GM12878 (cell line): ENCODE measurements around the gene PRUNE2. TPM values are rescaled to one million over a fixed set of nuclear protein-coding genes. Genes with fewer than 3 reads are reported as not detected.

Experiments used
- ATAC-seq: fragments of 200-7000 bp; cut with Tn5 transposase; 3 replicates; pipeline ENCODE4 v1.9.1; 2020; ENCODE audit warnings: mild to moderate bottlenecking, moderate library complexity
- BruUV-seq: library from RNA; stranded (reverse); fragments of 400-500 nt; replicated peaks from 2 replicates; lab custom pipeline; 2021; lab: Mats Ljungman, UMichigan
- CTCF ChIA-PET: fragments of 300-600 bp; sonication (Branson Sonifier 250); formaldehyde crosslinking; extraction: SDS; loops from one replicate; lab custom pipeline; 2021; ENCODE audit warnings: inconsistent platforms; lab: Yijun Ruan, JAX
- POLR2A ChIA-PET: fragments of 350-600 bp; formaldehyde crosslinking; extraction: SDS; loops from one replicate; lab custom pipeline; 2021; ENCODE audit warnings: inconsistent platforms; lab: Charles Lee
- RAD21 ChIA-PET: fragments of 300-600 bp; sonication (Branson Sonifier 250); formaldehyde crosslinking; loops from one replicate; lab custom pipeline; 2023; ENCODE audit warnings: antibody characterized with exemption; ENCODE audit not compliant: unreplicated experiment; lab: Charles Lee
- SMC1A ChIA-PET: fragments of 300-600 bp; sonication (Branson Sonifier 250); formaldehyde crosslinking; loops from one replicate; lab custom pipeline; 2023; ENCODE audit not compliant: unreplicated experiment, uncharacterized antibody; lab: Charles Lee
- DNase-seq: peaks from one replicate; pipeline ENCODE4 v3.0.0-alpha.2; 2011; ENCODE audit warnings: low read depth, low spot score
- FAIRE-seq: peaks from 3 replicates; lab custom pipeline; 2011; peaks lifted over from hg19 to GRCh38; lab: Jason Lieb, UNC
- H2AFZ ChIP-seq: 2 replicates; pipeline ENCODE4 v1.6.0; 2011; ENCODE audit warnings: low read depth, low read length, control low read depth; ENCODE audit not compliant: control insufficient read depth
- H3K27ac ChIP-seq: 2 replicates; pipeline ENCODE4 v1.5.1; 2011; ENCODE audit warnings: control low read depth; ENCODE audit not compliant: control insufficient read depth, insufficient read depth
- H3K27me3 ChIP-seq, 2 experiments: replicated peaks in 1 of 2; 2 replicates each; pipeline versions ENCODE4 v1.6.0 to v1.6.1; 2011; ENCODE audit warnings: low read length in 1 of 2; ENCODE audit not compliant: control insufficient read depth in 2 of 2, insufficient read depth in 2 of 2
- H3K36me3 ChIP-seq, 2 experiments: 2 replicates each; pipeline ENCODE4 v1.5.1; 2011; ENCODE audit warnings: low read length in 1 of 2; ENCODE audit not compliant: control insufficient read depth in 2 of 2, insufficient read depth in 2 of 2
- H3K4me1 ChIP-seq: 2 replicates; pipeline ENCODE4 v1.6.1; 2011; ENCODE audit warnings: mild to moderate bottlenecking, low read length, moderate library complexity, mixed read lengths; ENCODE audit not compliant: control insufficient read depth, insufficient read depth
- H3K4me2 ChIP-seq: 2 replicates; pipeline ENCODE4 v1.6.0; 2011; ENCODE audit warnings: control low read depth; ENCODE audit not compliant: control insufficient read depth, insufficient read depth
- H3K4me3 ChIP-seq: fragments of 200-600 bp; sonication (generic); 2 replicates; pipeline ENCODE4 v1.5.1; 2016
- H3K79me2 ChIP-seq: 2 replicates; pipeline ENCODE4 v1.6.0; 2011; ENCODE audit warnings: low read length; ENCODE audit not compliant: control insufficient read depth, insufficient read depth
- H3K9ac ChIP-seq: 2 replicates; pipeline ENCODE4 v1.8.0; 2011; ENCODE audit warnings: low read length, control low read depth, mixed read lengths; ENCODE audit not compliant: control insufficient read depth, insufficient read depth
- H3K9me3 ChIP-seq: replicated peaks from 3 replicates; pipeline ENCODE4 v1.5.1; 2011; ENCODE audit warnings: mild to moderate bottlenecking, low read length; ENCODE audit not compliant: control insufficient read depth, insufficient read depth
- H4K20me1 ChIP-seq: 2 replicates; pipeline ENCODE4 v1.6.0; 2011; ENCODE audit not compliant: control insufficient read depth, insufficient read depth
- JUNB ChIP-seq: IDR thresholded peaks from 2 replicates; pipeline ENCODE4 v1.6.1; 2016; ENCODE audit warnings: antibody characterized with exemption, mild to moderate bottlenecking
- LARP7 ChIP-seq: fragments of 450-650 bp; IDR thresholded peaks from 2 replicates; pipeline ENCODE4 v1.6.1; 2017; ENCODE audit warnings: mild to moderate bottlenecking
- MEF2A ChIP-seq: IDR thresholded peaks from 2 replicates; pipeline ENCODE4 v1.6.1; 2011; ENCODE audit warnings: low read depth, mild to moderate bottlenecking, low read length, moderate library complexity; ENCODE audit not compliant: insufficient read depth
- RB1 ChIP-seq: fragments of 450-650 bp; formaldehyde crosslinking; IDR thresholded peaks from 2 replicates; pipeline ENCODE4 v1.6.1; 2017; ENCODE audit warnings: mild to moderate bottlenecking, borderline replicate concordance
- SMARCA5 ChIP-seq: fragments of 450-650 bp; IDR thresholded peaks from 2 replicates; pipeline ENCODE4 v1.6.1; 2017; ENCODE audit warnings: mild to moderate bottlenecking
- TBL1XR1 ChIP-seq: IDR thresholded peaks from 2 replicates; pipeline ENCODE4 v1.6.1; 2012; ENCODE audit warnings: low read depth, low read length, improper control_type of control experiment
- YBX1 ChIP-seq: fragments of 450-650 bp; IDR thresholded peaks from 2 replicates; pipeline ENCODE4 v1.6.1; 2016; ENCODE audit warnings: antibody characterized with exemption
- WGBS: methylation state at CpG from one replicate; pipeline ENCODE4 v1.1.6; 2016; ENCODE audit warnings: low lambda C conversion rate; ENCODE audit not compliant: insufficient replicate concordance, insufficient coverage; ENCODE audit errors: missing lambda C conversion rate; 5-methylcytosine and 5-hydroxymethylcytosine counted together
- in situ Hi-C: fragments of 300-500 bp; cut with MboI; formaldehyde crosslinking; loops from 9 replicates; pipeline ENCODE4 v1.14.3; 2018; ENCODE audit warnings: mixed read lengths
- intact Hi-C: fragments of 100-400 bp; cut with micrococcal nuclease; formaldehyde crosslinking; loops from one replicate; pipeline ENCODE4 v1.14.2; 2022; ENCODE audit not compliant: unreplicated experiment
- polyA plus RNA-seq, 11 experiments: library from polyadenylated mRNA; depleted of rRNA in 4 of 11; unstranded in 6 of 11; stranded (reverse) in 5 of 11; fragments of >200 nt; fragmentation: Nextera tagmentation in 4 of 11; fragmentation: Illumina TruSeq in 1 of 11; extraction: Ambion mirVana in 4 of 11; extraction: Trizol in 1 of 11; gene quantifications; 1 replicate in 1 of 11; 2 replicates in 10 of 11; pipeline versions ENCODE4 v1.2.1 to v1.2.3, GENCODE V29; 2011 to 2016; ENCODE audit warnings: inconsistent platforms in 2 of 11, missing spikeins in 2 of 11, low read depth in 1 of 11
- total RNA-seq, 4 experiments: library from RNA; depleted of rRNA in 3 of 4; stranded (reverse); fragments of >200 nt in 3 of 4; fragmentation: Illumina TruSeq in 1 of 4; extraction: Trizol in 1 of 4; gene quantifications; 2 replicates each; pipeline versions ENCODE4 v1.2.1 to v1.2.3, GENCODE V29; 2013 to 2021
- TF ChIP-seq, protein P1 (sequence below): fragments of 450-650 bp; IDR thresholded peaks from 2 replicates; pipeline ENCODE4 v1.6.1; 2017; ENCODE audit warnings: antibody characterized with exemption, mild to moderate bottlenecking, moderate library complexity

PRUNE2 gene
- total and polyA plus RNA-seq, 10 of the 15 experiments (the other 5 are each of a cell fraction or from before 2014, with no cell fraction given): 0.07 to 0.63 (median 0.25) TPM

DNA sequence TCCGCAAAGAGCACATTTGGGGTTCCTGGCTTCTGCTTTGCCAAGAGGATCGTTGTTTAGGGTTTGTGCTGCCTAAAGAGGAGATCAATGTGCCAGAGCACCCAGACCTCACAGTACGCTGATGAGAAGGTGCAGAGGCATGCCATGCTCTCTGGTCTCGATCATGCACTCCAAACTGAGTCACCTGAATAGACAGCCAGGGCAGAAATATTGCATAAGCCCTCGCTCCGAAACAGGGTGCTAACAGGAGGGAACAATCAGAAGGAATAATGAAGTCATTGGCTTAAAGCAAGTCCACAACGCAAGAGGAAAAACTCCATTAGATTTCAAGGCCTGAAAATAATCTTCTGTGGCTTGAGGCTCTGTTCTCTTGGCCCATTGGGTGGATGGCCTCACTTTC is 322.7 kb downstream of the PRUNE2 start:
- no peak overlapping the region for H3K4me3 ChIP-seq
- ChIA-PET RAD21 (no interaction called here), CTCF (no interaction called here), SMC1A (no interaction called here), POLR2A (no interaction called here)
- no peak overlapping the region for H2AFZ ChIP-seq
- WGBS: 25% methylated on average over 7 of the region's 7 CpGs
- DNase-seq (no peak), ATAC-seq (no peak), FAIRE-seq (no peak)
- intact Hi-C loops: no loop called here
- H3K36me3 ChIP-seq: no peaks in the 10 kb centered on the region
- H3K9me3 ChIP-seq: no peaks in the 10 kb centered on the region
- no peaks in the 10 kb centered on the region for H4K20me1 ChIP-seq
- H3K79me2 ChIP-seq: no peaks in the 10 kb centered on the region
- TF ChIP-seq TBL1XR1: no peak
- no peak for TF ChIP-seq RB1
- TF ChIP-seq JUNB: no peak
- no peak for TF ChIP-seq MEF2A
- no peak for TF ChIP-seq SMARCA5
- TF ChIP-seq, protein P1, sequence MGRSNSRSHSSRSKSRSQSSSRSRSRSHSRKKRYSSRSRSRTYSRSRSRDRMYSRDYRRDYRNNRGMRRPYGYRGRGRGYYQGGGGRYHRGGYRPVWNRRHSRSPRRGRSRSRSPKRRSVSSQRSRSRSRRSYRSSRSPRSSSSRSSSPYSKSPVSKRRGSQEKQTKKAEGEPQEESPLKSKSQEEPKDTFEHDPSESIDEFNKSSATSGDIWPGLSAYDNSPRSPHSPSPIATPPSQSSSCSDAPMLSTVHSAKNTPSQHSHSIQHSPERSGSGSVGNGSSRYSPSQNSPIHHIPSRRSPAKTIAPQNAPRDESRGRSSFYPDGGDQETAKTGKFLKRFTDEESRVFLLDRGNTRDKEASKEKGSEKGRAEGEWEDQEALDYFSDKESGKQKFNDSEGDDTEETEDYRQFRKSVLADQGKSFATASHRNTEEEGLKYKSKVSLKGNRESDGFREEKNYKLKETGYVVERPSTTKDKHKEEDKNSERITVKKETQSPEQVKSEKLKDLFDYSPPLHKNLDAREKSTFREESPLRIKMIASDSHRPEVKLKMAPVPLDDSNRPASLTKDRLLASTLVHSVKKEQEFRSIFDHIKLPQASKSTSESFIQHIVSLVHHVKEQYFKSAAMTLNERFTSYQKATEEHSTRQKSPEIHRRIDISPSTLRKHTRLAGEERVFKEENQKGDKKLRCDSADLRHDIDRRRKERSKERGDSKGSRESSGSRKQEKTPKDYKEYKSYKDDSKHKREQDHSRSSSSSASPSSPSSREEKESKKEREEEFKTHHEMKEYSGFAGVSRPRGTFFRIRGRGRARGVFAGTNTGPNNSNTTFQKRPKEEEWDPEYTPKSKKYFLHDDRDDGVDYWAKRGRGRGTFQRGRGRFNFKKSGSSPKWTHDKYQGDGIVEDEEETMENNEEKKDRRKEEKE: no peak
- TF ChIP-seq LARP7: no peak
- TF ChIP-seq YBX1: no peak
- no TSS peak for BruUV-seq
- no peak overlapping the region for H3K4me2 ChIP-seq
- no peak overlapping the region for H3K9ac ChIP-seq
- H3K27me3 ChIP-seq: peaks cover 0 to 2% of the 10 kb centered on the region in 2 experiments; a peak in 2 of 4 replicates
- in situ Hi-C loops: no loop called here
- H3K27ac ChIP-seq: no peak overlapping the region
- H3K4me1 ChIP-seq: peaks cover 4% of the 10 kb centered on the region; the same call in 1 of the 2 replicates
